HEK293T (cell line): ENCODE data around the gene RNF43.

ENCODE experiments used
- CTCF ChIA-PET: fragments of 350-600 bp; formaldehyde crosslinking; extraction: SDS; loops from one replicate; lab custom pipeline; 2021; ENCODE audit warnings: antibody characterized with exemption, inconsistent platforms; lab: Yijun Ruan, JAX
- POLR2A ChIA-PET: fragments of 350-600 bp; formaldehyde crosslinking; extraction: SDS; loops from one replicate; lab custom pipeline; 2020; ENCODE audit warnings: antibody characterized with exemption, inconsistent platforms; lab: Yijun Ruan, JAX
- DNase-seq: peaks from one replicate; pipeline ENCODE4 v3.0.0; 2012; ENCODE audit warnings: mixed read lengths; ENCODE audit errors: extremely low spot score
- ARNT ChIP-seq: fragments of 450-650 bp; IDR thresholded peaks from 2 replicates; pipeline ENCODE4 v1.6.1; 2017; ENCODE audit warnings: mild to moderate bottlenecking
- BHLHE40 ChIP-seq: fragments of 450-650 bp; IDR thresholded peaks from 2 replicates; pipeline ENCODE4 v1.6.1; 2016; ENCODE audit warnings: mild to moderate bottlenecking, moderate library complexity, borderline replicate concordance
- CTBP1 ChIP-seq: fragments of 450-650 bp; IDR thresholded peaks from 2 replicates; pipeline ENCODE4 v1.6.1; 2016; ENCODE audit warnings: borderline replicate concordance
- ELF4 ChIP-seq: fragments of 450-650 bp; IDR thresholded peaks from 2 replicates; pipeline ENCODE4 v1.6.1; 2017; ENCODE audit warnings: antibody characterized with exemption
- FOXA1 ChIP-seq: fragments of 450-650 bp; IDR thresholded peaks from 2 replicates; pipeline ENCODE4 v1.6.1; 2016; ENCODE audit warnings: mild to moderate bottlenecking
- FOXK2 ChIP-seq: fragments of 450-650 bp; IDR thresholded peaks from 2 replicates; pipeline ENCODE4 v1.6.1; 2016; ENCODE audit warnings: mild to moderate bottlenecking
- FOXM1 ChIP-seq: fragments of 450-650 bp; IDR thresholded peaks from 2 replicates; pipeline ENCODE4 v1.6.1; 2017; ENCODE audit warnings: mild to moderate bottlenecking, borderline replicate concordance
- HDGF ChIP-seq: fragments of 450-650 bp; IDR thresholded peaks from 2 replicates; pipeline ENCODE4 v1.6.1; 2017; ENCODE audit warnings: antibody characterized with exemption, borderline replicate concordance
- L3MBTL2 ChIP-seq: fragments of 450-650 bp; conservative IDR thresholded peaks from 2 replicates; pipeline ENCODE4 v1.6.1; 2016; ENCODE audit warnings: mild to moderate bottlenecking
- LEF1 ChIP-seq: fragments of 450-650 bp; IDR thresholded peaks from 2 replicates; pipeline ENCODE4 v1.6.1; 2017; ENCODE audit warnings: mild to moderate bottlenecking, borderline replicate concordance
- NFRKB ChIP-seq: fragments of 450-650 bp; IDR thresholded peaks from 2 replicates; pipeline ENCODE4 v1.6.1; 2016; ENCODE audit warnings: mild to moderate bottlenecking, moderate library complexity
- SP1 ChIP-seq: fragments of 450-650 bp; IDR thresholded peaks from 2 replicates; pipeline ENCODE4 v1.6.1; 2017
- SUZ12 ChIP-seq: fragments of 450-650 bp; IDR thresholded peaks from 2 replicates; pipeline ENCODE4 v1.6.1; 2016; ENCODE audit warnings: mild to moderate bottlenecking
- TARDBP ChIP-seq: fragments of 450-650 bp; IDR thresholded peaks from 2 replicates; pipeline ENCODE4 v1.6.1; 2016
- ZNF384 ChIP-seq: fragments of 450-650 bp; IDR thresholded peaks from 2 replicates; pipeline ENCODE4 v1.6.1; 2016
- TF ChIP-seq, protein P1 (sequence below): fragments of 450-650 bp; IDR thresholded peaks from 2 replicates; pipeline ENCODE4 v1.6.1; 2016

RNF43 gene

DNA sequence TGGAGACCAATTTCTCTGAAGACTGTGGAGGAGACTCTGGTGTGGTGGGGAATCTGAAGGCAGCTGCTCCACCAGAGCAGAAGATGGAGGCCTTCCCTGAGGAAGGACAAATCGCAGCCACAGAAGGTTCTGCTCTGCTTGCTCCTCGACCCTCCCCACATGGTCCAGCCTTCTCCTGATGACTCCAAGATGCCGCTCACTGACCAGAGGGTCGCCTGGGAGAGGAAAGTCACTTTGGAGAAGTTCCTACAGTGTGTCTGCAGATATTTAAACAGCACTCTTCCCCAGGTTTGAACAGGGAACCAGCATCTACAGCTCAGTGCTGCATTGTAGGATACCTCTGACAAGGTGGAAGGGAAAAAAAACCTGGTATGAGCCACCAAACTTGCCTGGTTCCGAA lies 44.3 kb downstream of the RNF43 start:
- TF ChIP-seq ARNT (no peak), NFRKB (no peak), ZNF384 (no peak), SP1 (no peak)
- CTCF ChIA-PET, result interaction anchor here (0.6 kb wide), 2 partner anchors 20 to 1446 kb away, joined by 3 to 4 read pairs; no protein-coding TSS in a partner anchor
- DNase-seq, result no peak
- POLR2A ChIA-PET, result interaction anchor here (1.9 kb wide), 1 partner anchor 21 kb away, joined by 7 read pairs; the partner anchor contains the start of gene SUPT4H1

GRCh38 chr17:58371300-58371950 lies 45.9 kb downstream of the RNF43 start:
- no peak for DNase-seq
- CTCF ChIA-PET, result no interaction called here
- TF ChIP-seq FOXM1, result no peak
- no peak for TF ChIP-seq HDGF
- TF ChIP-seq LEF1, result no peak
- TF ChIP-seq NFRKB, result no peak
- no peak for TF ChIP-seq ELF4
- TF ChIP-seq SUZ12, result no peak
- TF ChIP-seq ZNF384, result no peak
- no peak for TF ChIP-seq TARDBP
- TF ChIP-seq L3MBTL2, result no peak
- no peak for TF ChIP-seq FOXA1
- TF ChIP-seq SP1, result no peak
- no peak for TF ChIP-seq FOXK2
- TF ChIP-seq CTBP1, result no peak
- no peak for TF ChIP-seq BHLHE40
- TF ChIP-seq ARNT, result no peak
- TF ChIP-seq, protein P1, sequence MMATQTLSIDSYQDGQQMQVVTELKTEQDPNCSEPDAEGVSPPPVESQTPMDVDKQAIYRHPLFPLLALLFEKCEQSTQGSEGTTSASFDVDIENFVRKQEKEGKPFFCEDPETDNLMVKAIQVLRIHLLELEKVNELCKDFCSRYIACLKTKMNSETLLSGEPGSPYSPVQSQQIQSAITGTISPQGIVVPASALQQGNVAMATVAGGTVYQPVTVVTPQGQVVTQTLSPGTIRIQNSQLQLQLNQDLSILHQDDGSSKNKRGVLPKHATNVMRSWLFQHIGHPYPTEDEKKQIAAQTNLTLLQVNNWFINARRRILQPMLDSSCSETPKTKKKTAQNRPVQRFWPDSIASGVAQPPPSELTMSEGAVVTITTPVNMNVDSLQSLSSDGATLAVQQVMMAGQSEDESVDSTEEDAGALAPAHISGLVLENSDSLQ, result no peak
- POLR2A ChIA-PET, result interaction anchor here (0.9 to 1.9 kb wide), 2 partner anchors 8 to 19 kb away, joined by 3 to 7 read pairs; partner anchors contain the start of gene SUPT4H1

DNA sequence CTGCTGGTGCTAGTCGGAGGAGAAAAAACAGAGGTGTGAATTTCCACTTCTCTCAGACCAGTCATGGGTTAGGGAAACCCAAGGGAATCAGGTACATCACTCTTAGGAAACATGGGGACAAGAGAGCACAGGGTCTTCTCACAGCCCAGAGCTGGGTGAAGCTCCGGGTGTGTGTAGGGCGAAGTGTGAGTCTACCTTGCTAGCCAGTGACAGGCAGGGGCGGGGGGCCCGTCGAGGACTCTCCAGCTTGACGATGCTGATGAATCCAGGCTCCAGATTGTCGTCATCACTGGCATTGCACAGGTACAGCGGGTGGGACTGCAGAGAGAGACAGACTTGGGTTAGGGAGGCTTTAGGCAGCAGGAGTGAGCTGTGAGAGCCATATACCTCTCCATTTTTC lies 46.6 kb downstream of the RNF43 start:
- POLR2A ChIA-PET, result interaction anchor here (3.8 kb wide), 1 partner anchor 19 kb away, joined by 21 read pairs; the partner anchor contains the start of gene SUPT4H1
- no peak for DNase-seq
- CTCF ChIA-PET, result interaction anchor here (1.0 kb wide), 1 partner anchor 47 kb away, joined by 4 read pairs; the partner anchor contains the start of gene RNF43
- TF ChIP-seq SUZ12, result no peak

DNA sequence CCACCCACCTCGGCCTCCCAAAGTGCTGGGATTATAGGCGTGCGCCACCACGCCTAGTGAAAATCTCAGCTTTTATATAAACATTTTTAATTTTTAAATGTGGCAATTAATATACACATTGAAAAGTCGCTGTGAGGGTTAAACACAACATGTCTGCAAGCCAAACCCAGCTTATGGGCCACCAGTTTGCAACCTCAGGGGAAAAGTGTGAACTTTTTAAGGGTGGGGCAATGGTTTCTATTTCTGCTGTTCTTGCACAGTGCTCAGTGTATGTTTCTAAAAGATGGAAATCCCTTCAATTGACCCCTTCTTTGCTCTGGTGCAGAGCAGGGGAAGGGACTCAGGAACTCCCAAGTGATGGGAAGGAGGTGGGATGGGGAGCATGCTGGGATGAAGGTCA lies 47.0 kb downstream of the RNF43 start:
- no peak for DNase-seq
- ChIA-PET CTCF (interaction anchor here (1.0 kb wide), 1 partner anchor 47 kb away, joined by 4 read pairs; the partner anchor contains the start of gene RNF43), POLR2A (interaction anchor here (3.8 kb wide), 1 partner anchor 18 kb away, joined by 21 read pairs; the partner anchor contains the start of gene SUPT4H1)
- TF ChIP-seq NFRKB (no peak), ARNT (no peak), ZNF384 (no peak), BHLHE40 (no peak), FOXA1 (no peak), FOXM1 (no peak), ELF4 (no peak), TARDBP (no peak), FOXK2 (no peak), LEF1 (no peak)
- TF ChIP-seq, protein P1, result no peak

GRCh38 chr17:58369214-58370031 lies 47.9 kb downstream of the RNF43 start:
- CTCF ChIA-PET, result interaction anchor here (1.0 kb wide), 1 partner anchor 48 kb away, joined by 4 read pairs; the partner anchor contains the start of gene RNF43

More at GRCh38 chr17:58369214-58370031, 47.9 kb downstream of the RNF43 start:
- POLR2A ChIA-PET, result interaction anchor here (1.0 to 3.8 kb wide), 2 partner anchors 17 to 46 kb away, joined by 3 to 21 read pairs; partner anchors contain the start of gene SUPT4H1
- DNase-seq, result no peak
- no peak for TF ChIP-seq BHLHE40
- no peak for TF ChIP-seq SP1
- no peak for TF ChIP-seq SUZ12
- no peak for TF ChIP-seq ZNF384
- no peak for TF ChIP-seq TARDBP
- TF ChIP-seq CTBP1, result no peak
- no peak for TF ChIP-seq FOXA1
- no peak for TF ChIP-seq FOXM1
- no peak for TF ChIP-seq FOXK2
- no peak for TF ChIP-seq ARNT
- TF ChIP-seq LEF1, result no peak
- TF ChIP-seq ELF4, result no peak
- TF ChIP-seq, protein P1, result no peak
- no peak for TF ChIP-seq HDGF
- no peak for TF ChIP-seq L3MBTL2
